ENCODE data around the gene PHF24.

The PHF24 gene

GRCh38 chr9:35029241-35029640, 71.2 kb downstream of the PHF24 start:
- DNase-seq (ENCODE audit: extremely low spot score) = no peak
- ChIA-PET POLR2A (no interaction called here), CTCF (interaction anchor here (1.1 to 2.4 kb wide), 5 partner anchors 9 to 130 kb away, joined by 3 to 8 read pairs (median 4); no protein-coding TSS in a partner anchor)
- no peak for TF ChIP-seq CTCF (IDR thresholded peaks at IDR 0.05; ENCODE audit: control extremely low read depth, extremely low read depth, low read depth, missing control alignments)

DNA sequence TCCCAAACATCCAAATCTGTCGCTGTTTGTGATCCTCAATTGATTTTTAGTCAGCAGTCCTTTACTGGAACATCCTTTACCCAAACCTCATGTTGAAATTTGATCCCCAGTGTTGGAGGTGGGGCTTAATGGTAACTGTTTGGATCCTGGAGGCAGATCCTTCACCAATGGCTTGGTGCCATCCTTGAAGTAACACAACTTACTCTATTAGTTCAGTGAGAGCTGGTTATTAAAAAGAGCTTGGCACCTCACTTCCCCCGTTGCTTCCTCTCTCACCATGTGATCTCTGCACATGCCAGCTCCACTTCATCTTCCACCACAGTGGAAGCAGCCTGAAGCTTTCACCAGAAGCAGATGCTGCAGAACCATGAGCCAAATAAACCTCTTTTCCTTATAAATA, 71.8 kb downstream of the PHF24 start:
- TF ChIP-seq CTCF (IDR thresholded peaks at IDR 0.05; ENCODE audit: control extremely low read depth, extremely low read depth, low read depth, missing control alignments) = no peak
- DNase-seq (ENCODE audit: extremely low spot score) = no peak
- ChIA-PET POLR2A (no interaction called here), CTCF (interaction anchor here (0.8 to 2.4 kb wide), 5 partner anchors 9 to 45 kb away, joined by 3 to 8 read pairs (median 3); partner anchors contain the start of gene VCP)

Data from GM10248 (cell line).